Measurements from ENCODE around the gene ADAP1.
A peak's percentile ranks its signal among the peaks of the same experiment; 100 is the strongest.
"Not testable (repeated sequence)": the region's sequence is repeated elsewhere in the genome, so short reads cannot be mapped to it uniquely, and the experiment has no call there.

Gene ADAP1

GRCh38 chr7:916291-916941 lies 38.1 kb downstream of the ADAP1 start:
- no peak overlapping the region for H3K27ac Mint-ChIP-seq
- no peak overlapping the region for H3K4me3 Mint-ChIP-seq
- peaks cover 10% of the 10 kb centered on the region for H3K27me3 Mint-ChIP-seq
- DNase-seq: no peak
- H3K9me3 Mint-ChIP-seq: no peaks in the 10 kb centered on the region
- CTCF ChIA-PET: no interaction called here
- H3K4me1 Mint-ChIP-seq: peaks cover 12% of the 10 kb centered on the region
- H3K36me3 Mint-ChIP-seq: no peaks in the 10 kb centered on the region

GRCh38 chr7:915291-916218 lies 38.9 kb downstream of the ADAP1 start:
- no peak for DNase-seq
- no peaks in the 10 kb centered on the region for H3K9me3 Mint-ChIP-seq
- H3K36me3 Mint-ChIP-seq: no peaks in the 10 kb centered on the region
- CTCF ChIA-PET: no interaction called here
- no peak overlapping the region for H3K4me3 Mint-ChIP-seq
- no peak overlapping the region for H3K27ac Mint-ChIP-seq
- H3K27me3 Mint-ChIP-seq: peaks cover 9% of the 10 kb centered on the region
- peaks cover 4% of the 10 kb centered on the region for H3K4me1 Mint-ChIP-seq

- Mint-ChIP-seq H3K9me3 (no peaks in the 10 kb centered on the region), H3K27me3 (peaks cover 18% of the 10 kb centered on the region), H3K4me3 (no peak overlapping the region), H3K4me1 (peaks cover 12% of the 10 kb centered on the region), H3K27ac (no peak overlapping the region), H3K36me3 (no peaks in the 10 kb centered on the region)
- no peak for DNase-seq
- CTCF ChIA-PET: no interaction called here
Observed at GRCh38 chr7:914521-915194, 39.8 kb downstream of the ADAP1 start.

GRCh38 chr7:913736-914520 lies 40.6 kb downstream of the ADAP1 start:
- Mint-ChIP-seq H3K9me3 (no peaks in the 10 kb centered on the region), H3K27ac (no peak overlapping the region), H3K36me3 (no peaks in the 10 kb centered on the region), H3K27me3 (peaks cover 22% of the 10 kb centered on the region), H3K4me1 (peaks cover 11% of the 10 kb centered on the region), H3K4me3 (no peak overlapping the region)
- CTCF ChIA-PET: no interaction called here
- no peak for DNase-seq

- no peak overlapping the region for H3K27ac Mint-ChIP-seq
- peaks cover 11% of the 10 kb centered on the region for H3K4me1 Mint-ChIP-seq
- no peaks in the 10 kb centered on the region for H3K36me3 Mint-ChIP-seq
- H3K9me3 Mint-ChIP-seq: no peaks in the 10 kb centered on the region
- CTCF ChIA-PET: no interaction called here
- no peak for DNase-seq
- H3K4me3 Mint-ChIP-seq: no peak overlapping the region
- H3K27me3 Mint-ChIP-seq: peaks cover 34% of the 10 kb centered on the region
Observed at GRCh38 chr7:911791-912480, 42.5 kb downstream of the ADAP1 start.

GRCh38 chr7:910931-911431 lies 43.5 kb downstream of the ADAP1 start:
- CTCF ChIA-PET: interaction anchor here (1.7 to 4.5 kb wide), 4 partner anchors 11 to 82 kb away, joined by 3 to 47 read pairs (median 8); partner anchors contain the start of gene ADAP1
- Mint-ChIP-seq H3K4me3 (no peak overlapping the region), H3K4me1 (peaks cover 11% of the 10 kb centered on the region), H3K27me3 (peaks cover 36% of the 10 kb centered on the region), H3K36me3 (no peaks in the 10 kb centered on the region), H3K9me3 (no peaks in the 10 kb centered on the region), H3K27ac (no peak overlapping the region)
- DNase-seq: no peak

- no peak overlapping the region for H3K27ac Mint-ChIP-seq
- DNase-seq: no peak
- CTCF ChIA-PET: interaction anchor here (0.7 to 4.5 kb wide), 7 partner anchors 11 to 83 kb away, joined by 3 to 47 read pairs (median 4); partner anchors contain the start of gene ADAP1
- H3K4me3 Mint-ChIP-seq: no peak overlapping the region
- H3K36me3 Mint-ChIP-seq: no peaks in the 10 kb centered on the region
- peaks cover 11% of the 10 kb centered on the region for H3K4me1 Mint-ChIP-seq
- no peaks in the 10 kb centered on the region for H3K9me3 Mint-ChIP-seq
- H3K27me3 Mint-ChIP-seq: peaks cover 38% of the 10 kb centered on the region
Observed at GRCh38 chr7:910441-910861, 44.0 kb downstream of the ADAP1 start.

GRCh38 chr7:909358-910329 lies 44.8 kb downstream of the ADAP1 start:
- peaks cover 11% of the 10 kb centered on the region for H3K4me1 Mint-ChIP-seq
- no peak overlapping the region for H3K27ac Mint-ChIP-seq
- H3K27me3 Mint-ChIP-seq: peaks cover 43% of the 10 kb centered on the region
- DNase-seq: peak; percentile 35
- no peaks in the 10 kb centered on the region for H3K36me3 Mint-ChIP-seq
- CTCF ChIA-PET: interaction anchor here (0.7 to 4.5 kb wide), 8 partner anchors 12 to 83 kb away, joined by 3 to 47 read pairs (median 4); partner anchors contain the start of gene ADAP1
- no peak overlapping the region for H3K4me3 Mint-ChIP-seq
- H3K9me3 Mint-ChIP-seq: no peaks in the 10 kb centered on the region

GRCh38 chr7:908591-909357 lies 45.7 kb downstream of the ADAP1 start:
- Mint-ChIP-seq H3K4me1 (peaks cover 11% of the 10 kb centered on the region), H3K4me3 (peak overlapping the region; percentile 10), H3K27me3 (peaks cover 43% of the 10 kb centered on the region)
- not testable (repeated sequence) for H3K27ac Mint-ChIP-seq, H3K36me3 Mint-ChIP-seq, H3K9me3 Mint-ChIP-seq
- CTCF ChIA-PET: interaction anchor here (1.0 to 4.5 kb wide), 7 partner anchors 13 to 84 kb away, joined by 3 to 47 read pairs (median 4); partner anchors contain the start of gene ADAP1
- DNase-seq: peak; percentile 75

GRCh38 chr7:908159-908581 lies 46.3 kb downstream of the ADAP1 start:
- Mint-ChIP-seq H3K27me3 (peaks cover 43% of the 10 kb centered on the region), H3K4me3 (peak overlapping the region; percentile 10), H3K9me3 (no peaks in the 10 kb centered on the region), H3K36me3 (no peaks in the 10 kb centered on the region), H3K4me1 (peaks cover 11% of the 10 kb centered on the region), H3K27ac (no peak overlapping the region)
- no peak for DNase-seq
- CTCF ChIA-PET: interaction anchor here (1.0 to 4.5 kb wide), 4 partner anchors 14 to 49 kb away, joined by 3 to 47 read pairs (median 6); partner anchors contain the start of gene ADAP1

GRCh38 chr7:907158-907980 lies 47.1 kb downstream of the ADAP1 start:
- Mint-ChIP-seq H3K27ac (no peak overlapping the region), H3K4me3 (no peak overlapping the region), H3K36me3 (no peaks in the 10 kb centered on the region), H3K4me1 (peaks cover 11% of the 10 kb centered on the region), H3K9me3 (no peaks in the 10 kb centered on the region), H3K27me3 (peaks cover 43% of the 10 kb centered on the region)
- CTCF ChIA-PET: interaction anchor here (0.6 to 4.5 kb wide), 5 partner anchors 23 to 158 kb away, joined by 3 to 47 read pairs (median 3); partner anchors contain the start of gene ADAP1
- no peak for DNase-seq

All from activated naive CD4-positive, alpha-beta T cell treated with anti-CD3 and anti-CD28 coated beads, Interleukin-2, amount 10 ng/mL, durations not matched to agents 7 days and 5 days (primary cell).